Activated CD4-positive, alpha-beta T cell treated with anti-CD3 and anti-CD28 coated beads, Interleukin-2, Interleukin-6, amounts not matched to agents 100 ng/mL and 50 ng/mL, durations not matched to agents 16 hours and 8 hours (primary cell): Measurements from ENCODE around the gene GCGR.

ENCODE experiments used
- DNase-seq: peaks from one replicate; pipeline ENCODE4 v3.0.0-alpha.2; 2020

GCGR gene

GRCh38 chr17:81803728-81804558, at the start of gene GCGR:
Gene GCGR, plus strand, starts transcription at chr17:81804150. Its CDS starts 4,869 bp downstream, at chr17:81809019.
- DNase-seq: no peak

GRCh38 chr17:81792675-81793615, 11.0 kb upstream of the GCGR start:
- DNase-seq: no peak

GRCh38 chr17:81794074-81794476, 9.9 kb upstream of the GCGR start:
- no peak for DNase-seq

- no peak for DNase-seq
These were observed 9.4 kb upstream of the GCGR start for GRCh38 chr17:81794509-81794908.

GRCh38 chr17:81801327-81801726, 2.6 kb upstream of the GCGR start:
- no peak for DNase-seq

GRCh38 chr17:81802048-81802758, 1.7 kb upstream of the GCGR start:
- DNase-seq: no peak

GRCh38 chr17:81802856-81803643, 900 bp upstream of the GCGR start:
- no peak for DNase-seq

GRCh38 chr17:81804559-81805399, 829 bp downstream of the GCGR start:
- no peak for DNase-seq

- DNase-seq: no peak
These were observed 1.9 kb downstream of the GCGR start for GRCh38 chr17:81805707-81806460.

- no peak for DNase-seq
These were observed 2.7 kb downstream of the GCGR start for GRCh38 chr17:81806461-81807209.

GRCh38 chr17:81807210-81807719, 3.3 kb downstream of the GCGR start:
- DNase-seq: no peak

- DNase-seq: no peak
These were observed 3.9 kb downstream of the GCGR start for GRCh38 chr17:81807839-81808238.

- no peak for DNase-seq
These were observed 5.0 kb downstream of the GCGR start for GRCh38 chr17:81808778-81809555.

- no peak for DNase-seq
These were observed 5.6 kb downstream of the GCGR start for GRCh38 chr17:81809556-81809998.

- no peak for DNase-seq
These were observed 6.5 kb downstream of the GCGR start for GRCh38 chr17:81810476-81810875.

- DNase-seq: no peak
These were observed 7.1 kb downstream of the GCGR start for GRCh38 chr17:81810892-81811704.

GRCh38 chr17:81811705-81812570, 8.0 kb downstream of the GCGR start:
- DNase-seq: no peak
